Epidermal melanocyte (primary cell): ENCODE measurements around the gene LAD1.

Experiments used
- DNase-seq: peaks from one replicate; pipeline ENCODE4 v3.0.0; 2011; ENCODE audit warnings: low spot score; ENCODE audit not compliant: insufficient read length

The LAD1 gene

GRCh38 chr1:201366696-201367095 is 32.4 kb downstream of the LAD1 start:
- DNase-seq: no peak

- no peak for DNase-seq
Observed at GRCh38 chr1:201365251-201365650, 33.9 kb downstream of the LAD1 start.

DNA sequence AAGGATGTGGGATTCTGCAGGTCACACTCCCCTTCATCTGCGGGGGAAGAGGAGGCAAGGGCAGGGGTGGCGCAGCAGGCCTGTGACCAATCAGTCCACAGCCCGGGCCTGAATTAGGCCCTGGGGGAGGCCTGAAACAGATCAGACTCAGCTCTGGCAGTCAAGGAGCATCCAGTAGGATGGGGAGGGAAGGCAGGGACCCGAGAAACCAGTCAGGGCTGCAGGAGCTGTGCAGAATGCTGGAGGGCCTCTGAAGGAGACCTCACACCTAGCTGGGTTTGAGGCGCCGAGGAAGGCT is 34.4 kb downstream of the LAD1 start:
- no peak for DNase-seq

DNA sequence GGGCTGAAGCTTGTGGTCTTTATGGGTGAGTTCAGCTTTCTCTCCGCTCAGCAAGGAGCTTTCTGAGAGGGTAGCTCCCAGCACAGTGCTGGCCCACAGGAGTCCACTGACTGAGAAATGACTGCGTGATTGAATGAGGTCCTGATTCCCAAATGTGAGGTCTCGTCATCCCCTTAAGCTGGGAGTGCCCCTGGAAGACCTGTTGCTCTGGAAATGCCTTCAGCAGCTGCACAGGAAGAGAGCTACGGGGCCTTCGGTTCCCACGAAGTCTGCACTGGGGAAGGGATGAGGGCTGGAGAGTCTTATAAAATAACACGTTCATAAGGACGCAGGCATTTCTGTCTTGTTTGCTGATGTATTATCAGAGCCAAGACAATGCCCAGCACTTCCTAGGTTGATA is 35.7 kb downstream of the LAD1 start:
- DNase-seq: no peak

DNA sequence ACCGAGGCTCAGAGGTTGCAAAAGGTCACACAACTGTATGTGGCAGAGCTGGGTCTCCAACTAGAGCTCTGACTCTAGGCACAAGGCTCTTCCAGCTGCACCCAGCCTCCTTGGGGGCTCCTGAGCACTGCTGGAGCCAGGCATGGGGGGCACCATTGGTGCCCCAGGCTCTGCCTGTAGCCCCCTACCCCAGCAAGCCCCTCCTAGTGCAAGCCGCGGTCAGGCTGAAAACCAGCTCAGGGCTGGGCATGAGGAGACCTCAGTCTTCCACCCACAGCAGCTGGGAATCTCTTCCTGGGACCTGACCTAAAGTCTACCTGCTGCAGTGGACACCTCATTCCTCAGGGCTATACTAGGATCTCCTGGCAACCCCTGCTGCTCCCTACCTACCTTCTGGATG is 36.2 kb downstream of the LAD1 start:
- DNase-seq: no peak

GRCh38 chr1:201361652-201362504 is 37.2 kb downstream of the LAD1 start:
- DNase-seq: peak; percentile 86

DNA sequence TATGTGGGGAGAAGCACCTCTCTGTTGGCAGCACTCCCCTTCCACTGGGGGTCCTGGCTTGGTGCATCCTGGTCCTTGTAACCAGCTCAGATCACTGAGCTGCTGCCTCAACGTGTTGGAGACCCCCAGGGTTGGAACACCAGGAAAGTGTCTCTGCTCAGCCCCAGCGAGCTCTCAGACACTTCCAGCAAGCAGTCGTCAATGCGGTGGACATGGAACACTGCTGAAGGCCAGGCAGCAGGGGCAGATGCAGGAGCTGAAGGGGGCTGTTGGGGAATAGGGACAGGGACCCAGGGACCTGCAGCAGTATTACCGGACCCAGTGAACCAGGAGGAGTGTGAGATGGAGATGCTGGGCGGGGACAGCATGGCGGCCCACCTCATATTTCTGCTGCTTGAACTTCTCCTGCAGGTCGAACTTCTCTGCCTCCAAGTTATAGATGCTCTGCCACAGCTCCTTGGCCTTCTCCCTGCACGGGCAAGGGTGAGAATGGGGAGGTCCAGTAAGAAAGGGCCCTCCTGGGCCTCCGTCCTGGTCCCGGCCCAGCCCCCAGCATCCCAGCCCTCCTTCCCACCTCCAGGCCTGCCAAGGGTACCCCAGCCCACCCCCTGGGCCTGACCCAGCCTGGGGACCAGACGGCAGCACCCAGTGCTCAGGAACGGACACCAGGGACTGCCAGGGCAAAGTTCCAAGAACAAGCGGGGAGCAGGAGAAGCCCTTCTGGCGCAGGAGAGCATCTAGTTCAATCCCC is 38.0 kb downstream of the LAD1 start:
- DNase-seq: no peak

DNA sequence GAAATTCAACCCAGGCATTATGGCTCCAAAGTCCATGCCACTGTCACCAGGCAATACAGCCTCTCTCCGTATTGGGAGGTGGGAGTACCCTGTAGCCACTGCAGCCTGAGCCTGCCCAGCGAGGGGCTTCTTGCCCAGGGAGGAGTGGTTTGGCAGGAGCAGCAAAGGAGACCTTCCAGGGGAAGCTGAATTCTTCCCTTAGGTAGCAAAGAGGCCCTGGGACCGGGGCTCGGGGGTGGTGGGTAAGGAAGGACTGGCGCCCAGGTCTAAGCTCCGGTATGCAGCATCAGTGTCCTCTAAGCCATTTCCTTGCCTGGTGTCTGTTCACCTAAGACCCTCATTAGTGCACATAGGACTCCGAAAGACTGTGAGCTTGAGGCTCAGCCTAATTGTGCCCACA is 38.6 kb downstream of the LAD1 start:
- no peak for DNase-seq

- DNase-seq: no peak
Observed at GRCh38 chr1:201359873-201360210, 39.3 kb downstream of the LAD1 start.

GRCh38 chr1:201359031-201359872 is 39.9 kb downstream of the LAD1 start:
- DNase-seq: no peak

DNA sequence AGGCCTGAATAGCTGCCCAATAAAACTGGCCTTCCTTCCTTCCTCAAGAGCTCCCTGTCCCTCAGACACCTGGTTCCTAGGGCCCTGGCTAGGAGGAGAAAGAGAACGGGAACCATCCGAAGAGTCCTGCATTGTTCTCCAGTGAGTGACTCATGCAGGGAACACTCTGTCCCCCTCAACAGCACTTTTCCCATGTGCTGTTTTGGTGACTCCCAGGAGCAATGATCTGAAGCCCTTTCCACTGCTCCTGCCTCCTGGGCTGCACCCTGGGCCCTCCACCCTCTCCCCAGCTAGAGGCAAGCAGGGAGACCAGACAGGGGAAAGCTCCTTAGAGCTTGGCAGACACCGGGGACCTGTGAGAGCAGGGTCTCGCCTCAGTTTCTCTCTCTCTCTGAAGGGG is 40.5 kb downstream of the LAD1 start:
- no peak for DNase-seq

- no peak for DNase-seq
Observed at GRCh38 chr1:201357636-201358348, 41.3 kb downstream of the LAD1 start.

DNA sequence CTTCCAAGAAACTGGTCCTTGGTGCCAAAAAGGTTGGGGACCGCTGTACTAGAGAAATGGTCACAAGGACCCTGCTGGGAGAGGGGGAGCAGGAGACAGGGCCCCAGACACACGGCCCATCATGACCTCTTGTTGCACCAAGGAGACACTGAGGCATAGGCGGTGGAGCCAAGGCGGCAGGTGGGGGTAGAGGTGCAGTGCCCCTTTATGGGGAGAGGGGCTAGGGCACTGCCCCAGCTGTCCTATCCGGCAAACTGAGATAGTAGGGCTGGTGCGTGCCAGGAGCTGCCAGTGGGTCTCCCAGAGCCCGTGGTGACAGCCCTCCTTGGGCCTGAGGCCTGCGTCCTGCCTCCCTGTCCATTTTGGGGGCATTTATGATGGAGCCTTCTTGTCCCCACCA is 41.9 kb downstream of the LAD1 start:
- no peak for DNase-seq

DNA sequence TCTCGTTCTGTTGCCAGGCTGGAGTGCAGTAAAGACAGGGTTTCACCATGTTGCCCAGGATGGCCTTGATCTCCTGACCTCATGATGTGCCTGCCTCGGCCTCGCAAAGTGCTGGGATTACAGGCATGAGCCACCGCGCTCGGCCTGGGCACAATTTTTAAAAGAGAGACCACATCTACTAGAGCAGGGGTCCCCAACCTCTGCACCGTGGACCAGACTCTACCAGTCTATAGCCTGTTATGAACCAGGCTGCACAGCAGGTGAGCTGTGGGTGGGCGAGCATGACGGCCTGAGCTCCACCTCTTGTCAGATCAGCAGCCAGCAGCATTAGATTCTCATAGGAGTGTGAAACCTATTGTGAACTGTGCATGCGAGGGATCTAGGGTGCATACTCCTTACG is 42.4 kb downstream of the LAD1 start:
- no peak for DNase-seq

DNA sequence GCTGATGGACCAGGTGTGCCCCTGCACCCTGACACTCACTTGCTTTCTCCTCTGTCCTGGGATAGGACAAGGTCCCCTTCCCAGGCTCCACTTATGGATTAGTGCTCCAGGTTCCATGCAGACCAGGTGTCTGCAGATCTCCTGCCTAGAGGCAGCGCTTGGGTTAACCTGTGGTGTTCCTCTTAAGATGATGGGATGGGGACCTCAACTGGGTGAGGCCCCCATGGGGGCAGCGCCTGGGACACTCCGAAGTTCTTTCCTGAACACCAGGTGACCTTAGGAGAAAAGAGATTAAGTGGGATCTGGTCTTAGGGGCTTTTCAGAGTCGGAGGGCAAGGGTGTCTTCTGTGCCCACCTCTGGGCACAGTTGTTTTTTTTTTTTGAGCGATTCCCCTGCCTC is 42.9 kb downstream of the LAD1 start:
- no peak for DNase-seq

GRCh38 chr1:201355471-201355870 is 43.7 kb downstream of the LAD1 start:
- no peak for DNase-seq

- no peak for DNase-seq
Observed at GRCh38 chr1:201354901-201355295, 44.2 kb downstream of the LAD1 start.

DNA sequence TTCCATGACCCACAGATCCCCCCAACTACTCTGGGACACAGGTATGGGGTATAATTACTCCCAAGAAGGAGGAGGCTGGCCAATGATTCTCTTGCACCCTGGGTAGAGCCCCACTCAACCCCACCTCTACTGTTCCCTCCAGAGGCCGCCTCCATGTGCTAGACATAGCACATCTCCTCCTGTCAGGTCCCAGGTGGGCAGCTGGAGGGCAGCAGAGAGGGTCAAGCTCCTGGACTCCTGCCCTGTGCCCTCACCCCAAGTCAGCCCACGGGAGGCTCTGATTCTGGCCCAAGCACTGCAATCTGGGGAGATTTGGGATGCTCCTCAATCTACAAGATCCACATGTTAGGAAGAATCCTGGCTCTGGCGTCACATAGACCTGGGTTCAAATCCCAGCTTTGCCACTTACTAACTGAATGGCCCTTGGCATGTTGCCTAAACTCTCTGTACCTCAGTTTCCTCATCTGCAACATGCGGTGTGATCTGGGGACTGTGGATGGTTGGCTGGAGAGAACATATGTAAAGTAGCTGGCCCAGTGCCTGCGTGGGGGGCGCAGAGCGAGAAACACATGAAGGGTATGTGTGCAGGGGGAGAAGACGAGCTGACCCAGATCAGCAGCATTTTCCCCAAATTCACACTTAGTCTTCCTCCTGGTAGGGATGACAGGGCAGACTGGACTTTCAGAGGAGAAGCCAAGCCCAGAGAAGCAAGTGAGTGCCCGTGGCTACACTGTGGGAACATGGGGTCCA is 44.8 kb downstream of the LAD1 start:
- no peak for DNase-seq

- DNase-seq: no peak
Observed at GRCh38 chr1:201353186-201353940, 45.8 kb downstream of the LAD1 start.

DNA sequence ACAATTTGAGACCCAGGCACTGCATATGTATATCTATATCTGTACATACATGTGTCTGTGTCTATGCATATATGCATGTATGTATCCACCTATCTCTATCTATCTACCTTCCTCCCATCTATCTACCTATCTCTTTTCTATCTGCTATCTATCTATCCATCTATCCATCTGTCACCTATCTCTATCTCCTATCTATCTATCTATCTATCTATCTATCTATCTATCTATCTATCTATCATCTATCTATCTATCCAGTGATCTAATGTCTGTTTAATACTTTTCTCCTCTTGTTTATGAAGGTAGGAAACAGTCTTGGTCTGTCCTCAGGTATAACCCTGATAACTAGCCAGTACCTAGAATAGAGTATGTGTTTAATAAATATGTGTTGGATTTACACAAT is 47.5 kb downstream of the LAD1 start:
- DNase-seq: no peak
